BE2C (cell line): ENCODE measurements around the gene F7.

Experiments used
- DNase-seq: peaks from one replicate; pipeline ENCODE4 v3.0.0-alpha.2; 2020
- H3K27me3 ChIP-seq: fragments of 250-450 bp; sonication (Bioruptor Pico); 2 replicates; pipeline ENCODE4 v1.5.1; 2020; ENCODE audit warnings: mild to moderate bottlenecking
- H3K36me3 ChIP-seq: fragments of 250-450 bp; sonication (Bioruptor Pico); 2 replicates; pipeline ENCODE4 v1.5.1; 2020; ENCODE audit warnings: mild to moderate bottlenecking
- H3K4me1 ChIP-seq: fragments of 250-450 bp; sonication (Bioruptor Pico); 2 replicates; pipeline ENCODE4 v1.5.1; 2020
- H3K4me3 ChIP-seq: 2 replicates; pipeline ENCODE4 v1.5.1; 2011; ENCODE audit warnings: low read depth, low read length
- H3K9me3 ChIP-seq: fragments of 250-450 bp; sonication (Bioruptor Pico); 2 replicates; pipeline ENCODE4 v1.5.1; 2020
- CTCF ChIP-seq: IDR thresholded peaks from 2 replicates; pipeline ENCODE4 v1.5.1; 2012; ENCODE audit warnings: mild to moderate bottlenecking, low read depth, low read length

F7 gene

DNA sequence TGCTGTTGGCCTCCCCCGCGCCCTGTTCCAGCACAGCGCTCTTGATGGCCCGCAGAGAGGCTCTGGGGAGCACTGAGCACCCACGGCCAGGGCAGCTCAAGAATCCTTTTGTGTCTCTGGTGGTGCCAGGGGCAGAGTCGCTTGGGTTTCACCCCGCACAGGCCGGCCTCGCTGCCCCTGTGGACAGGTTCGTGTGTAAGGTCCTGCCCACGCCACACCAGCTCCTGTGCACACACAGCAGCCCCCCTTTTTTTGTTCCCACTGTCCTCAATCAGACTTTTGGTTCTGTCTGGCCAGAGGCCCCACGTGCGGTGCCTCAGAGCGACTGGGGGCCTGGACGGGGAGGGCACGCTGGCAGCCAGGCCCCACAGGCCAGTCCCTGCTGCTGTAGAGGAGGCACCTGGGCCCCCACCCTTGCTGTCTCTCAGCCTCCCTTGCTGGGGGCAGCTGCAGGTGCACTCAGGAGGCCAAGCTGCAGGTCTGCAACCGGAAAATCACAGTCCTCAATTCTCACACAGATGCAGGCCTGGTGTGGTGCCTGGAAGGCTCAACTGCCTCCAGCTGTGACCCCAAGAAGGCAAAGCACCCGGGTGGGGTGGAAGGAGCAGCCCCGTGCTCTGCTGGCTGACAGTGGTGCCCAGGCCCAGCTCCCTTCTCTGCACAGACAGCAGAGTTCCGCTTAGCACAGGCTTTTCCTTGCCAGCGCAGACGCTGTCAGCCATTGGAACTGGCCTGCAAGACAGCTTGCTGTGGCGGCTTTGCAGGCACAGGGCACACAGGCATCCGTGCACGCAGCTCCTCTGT is 12.6 kb upstream of the F7 start:
- Histone ChIP-seq H3K4me1 (no peaks in the 10 kb centered on the region), H3K36me3 (no peaks in the 10 kb centered on the region), H3K4me3 (no peak overlapping the region), H3K27me3 (no peaks in the 10 kb centered on the region), H3K9me3 (no peaks in the 10 kb centered on the region)
- no peak for DNase-seq
- no peak for TF ChIP-seq CTCF

DNA sequence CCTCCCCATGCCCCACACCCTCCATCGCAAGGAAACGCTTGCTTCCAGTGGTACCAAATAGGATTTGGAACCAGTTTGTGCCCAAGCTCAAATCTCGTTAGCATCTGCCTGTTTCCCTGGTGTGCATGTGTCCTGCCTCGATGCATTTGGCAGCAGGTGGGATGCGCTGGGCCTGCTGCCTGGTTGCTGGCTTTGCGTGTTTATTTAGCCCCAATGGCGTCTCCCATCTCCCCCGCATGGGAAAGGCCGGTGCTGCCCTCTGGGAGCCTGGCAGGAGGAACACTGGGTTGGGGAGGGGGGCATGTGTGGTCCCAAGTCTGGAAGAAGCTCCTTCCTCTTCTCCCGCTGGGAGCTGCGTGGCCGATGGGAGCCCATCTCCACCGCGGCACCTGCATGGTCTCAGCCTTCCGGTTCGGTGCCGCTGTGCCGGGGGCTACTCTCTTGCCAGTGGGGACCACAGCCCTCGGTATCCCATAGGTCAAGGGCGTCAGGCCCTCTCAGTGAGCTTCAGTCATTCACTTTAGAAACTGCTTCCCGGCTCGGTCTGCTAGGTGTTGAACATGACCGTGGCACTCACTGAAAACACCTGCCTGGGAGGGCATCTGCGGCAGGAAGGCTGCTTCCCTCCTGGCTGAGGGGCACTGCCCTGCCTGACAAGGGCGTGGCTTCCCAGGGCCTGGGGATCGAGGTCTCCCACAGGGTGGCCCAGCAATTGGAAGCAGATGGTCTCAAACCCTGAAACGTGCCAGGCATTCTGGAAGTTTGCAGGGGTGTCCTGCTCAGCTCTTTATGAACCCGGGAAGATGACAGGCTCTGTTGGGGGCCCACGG is 11.8 kb upstream of the F7 start:
- Histone ChIP-seq H3K4me1 (no peaks in the 10 kb centered on the region), H3K36me3 (no peaks in the 10 kb centered on the region), H3K27me3 (no peaks in the 10 kb centered on the region), H3K9me3 (no peaks in the 10 kb centered on the region), H3K4me3 (no peak overlapping the region)
- TF ChIP-seq CTCF, result no peak
- no peak for DNase-seq

DNA sequence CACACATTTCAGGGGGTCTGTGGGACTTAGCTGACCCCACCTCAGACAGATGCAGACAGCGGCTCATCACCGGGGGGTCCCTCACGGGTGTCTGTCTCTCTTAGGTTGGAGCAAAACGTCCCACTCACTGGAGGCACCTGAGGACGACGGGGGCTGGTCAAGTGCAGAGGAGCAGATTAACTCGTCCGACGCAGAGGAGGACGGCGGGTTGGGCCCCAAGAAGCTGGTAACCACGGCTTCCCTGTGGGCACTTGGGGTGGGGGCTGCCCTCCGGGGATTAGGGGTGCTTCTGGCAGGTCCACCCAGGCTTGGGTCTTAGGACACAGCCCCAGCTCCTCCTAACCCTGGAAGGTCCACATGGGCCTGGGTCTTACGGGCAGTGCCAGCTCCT is 11.2 kb upstream of the F7 start:
- DNase-seq, result no peak
- no peak overlapping the region for H3K4me3 ChIP-seq

DNA sequence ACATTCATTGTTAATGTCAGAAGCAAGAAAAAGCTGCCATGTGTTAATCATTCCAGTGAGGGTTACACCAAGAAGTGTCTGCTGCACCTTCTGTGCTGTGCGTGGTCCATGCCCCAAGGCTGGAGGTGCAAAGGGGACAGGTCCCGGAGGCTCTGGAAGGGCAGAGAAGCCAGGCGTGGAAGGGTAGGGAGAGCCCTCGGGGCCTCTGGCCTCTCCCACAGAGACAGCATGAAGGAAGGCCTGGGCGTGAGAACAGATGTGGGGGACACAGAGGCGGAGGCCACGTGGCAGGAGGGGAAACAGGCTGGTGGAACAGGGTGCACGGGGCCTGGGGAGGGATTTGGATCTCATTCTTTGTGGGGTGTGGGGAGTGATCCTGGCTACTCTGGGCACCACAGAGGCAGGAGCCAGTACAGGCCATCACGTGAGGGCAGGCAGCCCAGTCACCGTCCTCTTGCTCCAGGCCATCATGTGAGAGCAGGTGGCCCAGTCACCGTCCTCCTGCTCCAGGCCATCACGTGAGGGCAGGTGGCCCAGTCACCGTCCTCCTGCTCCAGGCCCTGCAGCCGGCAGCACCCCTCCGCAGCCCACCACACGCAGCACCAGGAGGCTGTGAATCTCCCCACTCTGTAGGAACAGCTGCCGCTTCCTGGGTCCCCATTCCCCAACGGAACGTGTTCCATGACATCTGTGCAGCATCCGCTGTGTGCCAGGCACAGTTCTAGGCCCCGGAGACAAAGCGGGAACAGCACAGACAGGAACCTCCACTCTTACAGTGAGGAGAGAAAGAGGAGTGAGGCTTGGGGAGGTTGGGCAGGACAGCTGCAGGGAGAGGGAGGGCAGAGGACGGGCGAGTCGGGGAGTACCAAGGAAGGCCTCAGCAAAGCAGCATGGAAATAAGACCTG is 10.2 kb upstream of the F7 start:
- Histone ChIP-seq H3K9me3 (no peaks in the 10 kb centered on the region), H3K36me3 (no peaks in the 10 kb centered on the region), H3K4me3 (no peak overlapping the region), H3K4me1 (no peaks in the 10 kb centered on the region), H3K27me3 (no peaks in the 10 kb centered on the region)
- no peak for TF ChIP-seq CTCF
- DNase-seq, result no peak

More for the DNA sequence above, 11.2 kb upstream of the F7 start:
- Histone ChIP-seq H3K36me3 (no peaks in the 10 kb centered on the region), H3K9me3 (no peaks in the 10 kb centered on the region), H3K4me1 (no peaks in the 10 kb centered on the region), H3K27me3 (no peaks in the 10 kb centered on the region)
- no peak for TF ChIP-seq CTCF

- Histone ChIP-seq H3K27me3 (no peaks in the 10 kb centered on the region), H3K36me3 (no peaks in the 10 kb centered on the region), H3K4me3 (no peak overlapping the region), H3K9me3 (no peaks in the 10 kb centered on the region), H3K4me1 (no peaks in the 10 kb centered on the region)
- no peak for TF ChIP-seq CTCF
- no peak for DNase-seq
Measured at GRCh38 chr13:113096052-113096744, 9.4 kb upstream of the F7 start.
